ENCODE measurements around the gene ANKHD1. TPM values are rescaled to one million over a fixed set of nuclear protein-coding genes. Genes with fewer than 3 reads are reported as not detected.

Gene ANKHD1
- polyA plus RNA-seq, 1 of the 3 experiments (the other 2 are of a cell fraction), result 26.7 TPM

- no peaks in the 10 kb centered on the region for H3F3A ChIP-seq (replicated peaks; ENCODE audit: insufficient read depth)
- H3K4me2 ChIP-seq, result no peak overlapping the region
- H3K36me3 ChIP-seq (replicated peaks in 1 of 2; ENCODE audit: control insufficient read depth in 1 of 2, insufficient read depth in 2 of 2, low read length in 1 of 2), result no peaks in the 10 kb centered on the region
- H3K9ac ChIP-seq, result no peak overlapping the region
- ChIA-PET CTCF (interaction anchor here (1.5 kb wide), 1 partner anchor 10 kb away, joined by 6 read pairs; no protein-coding TSS in a partner anchor), POLR2A (no interaction called here)
- H3K4me3 ChIP-seq (ENCODE audit: low read depth in 2 of 2, low read length in 1 of 2), result no peak overlapping the region
- no peak overlapping the region for H2AFZ ChIP-seq (ENCODE audit: low read depth)
- no peaks in the 10 kb centered on the region for H3K27me3 ChIP-seq (ENCODE audit: insufficient read depth)
- no peaks in the 10 kb centered on the region for H3K4me1 ChIP-seq (ENCODE audit: control insufficient read depth in 1 of 2, insufficient read depth in 2 of 2, low read depth in 1 of 2, low read length in 1 of 2)
- H3K27ac ChIP-seq (ENCODE audit: low read depth in 2 of 2, low read length in 1 of 2), result no peak overlapping the region
- H3K9me3 ChIP-seq, result no peaks in the 10 kb centered on the region
- 97% methylated on average over 2 of the region's 2 CpGs for WGBS (ENCODE audit: low lambda C conversion rate)
- no peak for TF ChIP-seq RXRA (IDR thresholded peaks at IDR 0.05; ENCODE audit: borderline replicate concordance, low read depth)
- TF ChIP-seq JUND (IDR thresholded peaks at IDR 0.05), result no peak
- TF ChIP-seq YY1 (IDR thresholded peaks at IDR 0.05; ENCODE audit: low read depth), result no peak
- no peak for TF ChIP-seq EP300 (IDR thresholded peaks at IDR 0.05; ENCODE audit: borderline replicate concordance in 1 of 2, low read depth in 1 of 2, low read length in 1 of 2)
- no peak for TF ChIP-seq FOSL2 (IDR thresholded peaks at IDR 0.05; ENCODE audit: borderline replicate concordance, low read depth)
- TF ChIP-seq RFX5 (IDR thresholded peaks at IDR 0.05; ENCODE audit: low read length), result no peak
- no peak for TF ChIP-seq PBX3 (IDR thresholded peaks at IDR 0.05)
- no peak for TF ChIP-seq FOXJ3 (CRISPR knock-in tag; IDR thresholded peaks at IDR 0.05)
- TF ChIP-seq TEAD4 (IDR thresholded peaks at IDR 0.05; ENCODE audit: borderline replicate concordance, insufficient read depth), result no peak
- no peak for TF ChIP-seq FOXM1 (IDR thresholded peaks at IDR 0.05; ENCODE audit: low read depth)
- no peak for TF ChIP-seq RCOR1 (IDR thresholded peaks at IDR 0.05; ENCODE audit: low read length)
- TF ChIP-seq NRF1 (IDR thresholded peaks at IDR 0.05; ENCODE audit: low read depth, low read length), result no peak
- TF ChIP-seq, protein P1, sequence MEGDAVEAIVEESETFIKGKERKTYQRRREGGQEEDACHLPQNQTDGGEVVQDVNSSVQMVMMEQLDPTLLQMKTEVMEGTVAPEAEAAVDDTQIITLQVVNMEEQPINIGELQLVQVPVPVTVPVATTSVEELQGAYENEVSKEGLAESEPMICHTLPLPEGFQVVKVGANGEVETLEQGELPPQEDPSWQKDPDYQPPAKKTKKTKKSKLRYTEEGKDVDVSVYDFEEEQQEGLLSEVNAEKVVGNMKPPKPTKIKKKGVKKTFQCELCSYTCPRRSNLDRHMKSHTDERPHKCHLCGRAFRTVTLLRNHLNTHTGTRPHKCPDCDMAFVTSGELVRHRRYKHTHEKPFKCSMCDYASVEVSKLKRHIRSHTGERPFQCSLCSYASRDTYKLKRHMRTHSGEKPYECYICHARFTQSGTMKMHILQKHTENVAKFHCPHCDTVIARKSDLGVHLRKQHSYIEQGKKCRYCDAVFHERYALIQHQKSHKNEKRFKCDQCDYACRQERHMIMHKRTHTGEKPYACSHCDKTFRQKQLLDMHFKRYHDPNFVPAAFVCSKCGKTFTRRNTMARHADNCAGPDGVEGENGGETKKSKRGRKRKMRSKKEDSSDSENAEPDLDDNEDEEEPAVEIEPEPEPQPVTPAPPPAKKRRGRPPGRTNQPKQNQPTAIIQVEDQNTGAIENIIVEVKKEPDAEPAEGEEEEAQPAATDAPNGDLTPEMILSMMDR (IDR thresholded peaks at IDR 0.05), result no peak
- TF ChIP-seq, protein P2, sequence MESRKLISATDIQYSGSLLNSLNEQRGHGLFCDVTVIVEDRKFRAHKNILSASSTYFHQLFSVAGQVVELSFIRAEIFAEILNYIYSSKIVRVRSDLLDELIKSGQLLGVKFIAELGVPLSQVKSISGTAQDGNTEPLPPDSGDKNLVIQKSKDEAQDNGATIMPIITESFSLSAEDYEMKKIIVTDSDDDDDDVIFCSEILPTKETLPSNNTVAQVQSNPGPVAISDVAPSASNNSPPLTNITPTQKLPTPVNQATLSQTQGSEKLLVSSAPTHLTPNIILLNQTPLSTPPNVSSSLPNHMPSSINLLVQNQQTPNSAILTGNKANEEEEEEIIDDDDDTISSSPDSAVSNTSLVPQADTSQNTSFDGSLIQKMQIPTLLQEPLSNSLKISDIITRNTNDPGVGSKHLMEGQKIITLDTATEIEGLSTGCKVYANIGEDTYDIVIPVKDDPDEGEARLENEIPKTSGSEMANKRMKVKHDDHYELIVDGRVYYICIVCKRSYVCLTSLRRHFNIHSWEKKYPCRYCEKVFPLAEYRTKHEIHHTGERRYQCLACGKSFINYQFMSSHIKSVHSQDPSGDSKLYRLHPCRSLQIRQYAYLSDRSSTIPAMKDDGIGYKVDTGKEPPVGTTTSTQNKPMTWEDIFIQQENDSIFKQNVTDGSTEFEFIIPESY (IDR thresholded peaks at IDR 0.05; ENCODE audit: borderline replicate concordance, low read depth), result no peak
- TF ChIP-seq, protein P3, sequence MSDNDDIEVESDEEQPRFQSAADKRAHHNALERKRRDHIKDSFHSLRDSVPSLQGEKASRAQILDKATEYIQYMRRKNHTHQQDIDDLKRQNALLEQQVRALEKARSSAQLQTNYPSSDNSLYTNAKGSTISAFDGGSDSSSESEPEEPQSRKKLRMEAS (IDR thresholded peaks at IDR 0.05; ENCODE audit: low read depth), result no peak
- TF ChIP-seq TCF12 (IDR thresholded peaks at IDR 0.05), result no peak
- TF ChIP-seq POLR2AphosphoS5 (IDR thresholded peaks at IDR 0.05; ENCODE audit: low read depth, low read length), result no peak
- no peak for TF ChIP-seq SIN3A (IDR thresholded peaks at IDR 0.05; ENCODE audit: borderline replicate concordance, low read depth, low read length)
- no peak for TF ChIP-seq USF1 (IDR thresholded peaks at IDR 0.05; ENCODE audit: borderline replicate concordance, low read depth)
- H3K79me2 ChIP-seq (ENCODE audit: insufficient read depth), result no peaks in the 10 kb centered on the region
- no peak for DNase-seq
- no peaks in the 10 kb centered on the region for H4K20me1 ChIP-seq (ENCODE audit: insufficient read depth)
- H3K9me2 ChIP-seq, result no peaks in the 10 kb centered on the region
These were observed 18.3 kb upstream of the ANKHD1 start for GRCh38 chr5:140383300-140383699.

All from SK-N-SH (cell line).